Superior temporal gyrus (tissue), 1 donor: Measurements from ENCODE around the gene NEURL1B.

Experiments used
- DNase-seq: peaks from one replicate; pipeline ENCODE4 v3.0.0-alpha.2; 2016; ENCODE audit errors: extremely low spot score

The NEURL1B gene

DNA sequence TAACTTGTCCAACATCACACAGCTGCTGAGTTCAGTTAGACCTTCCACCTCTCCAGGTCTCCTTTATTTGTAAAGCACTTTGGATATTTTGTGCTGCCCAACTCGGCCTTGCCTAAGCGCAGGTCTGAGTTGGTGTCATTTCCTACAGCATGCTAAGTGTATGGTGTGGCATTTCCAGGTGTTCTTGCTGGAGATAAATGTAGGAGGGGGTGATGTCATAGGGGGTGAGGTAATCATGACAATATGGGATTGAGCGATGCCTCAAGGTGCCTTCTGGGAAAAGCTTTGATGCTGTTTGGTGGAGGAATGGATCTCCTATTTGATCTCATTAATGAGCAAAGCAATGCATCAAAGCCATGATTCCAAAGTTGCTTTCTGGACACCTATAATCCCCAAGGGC lies 32.3 kb upstream of the NEURL1B start:
- no peak for DNase-seq

DNA sequence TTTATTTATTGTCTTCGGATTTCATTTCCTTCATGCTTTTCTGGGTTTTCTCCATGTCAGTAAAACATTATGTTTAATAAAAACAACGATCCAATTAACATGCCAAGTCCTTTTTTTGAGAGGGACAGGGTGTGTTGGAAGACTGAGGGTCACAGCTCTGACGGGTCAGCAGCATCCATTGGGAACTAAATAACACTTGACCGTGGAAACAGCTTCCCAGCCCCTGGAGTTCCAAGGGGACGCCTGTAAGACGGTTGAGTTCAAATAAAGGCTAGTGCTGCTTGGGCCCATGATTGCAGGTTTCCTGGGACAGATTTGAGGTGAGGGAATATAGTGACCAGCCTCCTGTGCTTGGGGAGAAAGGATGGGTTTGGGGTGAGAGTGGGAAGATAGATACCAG lies 30.4 kb upstream of the NEURL1B start:
- no peak for DNase-seq

DNA sequence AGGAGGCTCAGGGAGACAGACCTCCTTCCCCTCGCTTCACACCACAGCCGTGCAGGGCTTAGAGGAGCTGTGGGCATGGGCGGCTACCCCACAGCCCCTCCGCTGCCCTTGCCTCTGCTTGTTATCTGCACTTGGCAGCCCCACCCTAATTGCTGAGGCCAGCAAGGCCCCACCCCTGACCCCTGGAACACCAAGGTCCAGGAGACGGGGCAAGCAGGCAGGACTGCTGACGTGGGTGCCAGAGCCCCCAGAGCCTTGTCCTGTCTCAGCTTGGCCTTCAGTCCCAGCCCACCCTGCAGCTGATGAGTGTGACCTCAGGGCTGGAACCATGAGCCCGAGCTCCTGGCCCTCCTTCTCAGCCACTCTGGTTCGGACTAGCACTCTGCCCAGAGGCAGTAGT lies 29.1 kb upstream of the NEURL1B start:
- no peak for DNase-seq

DNA sequence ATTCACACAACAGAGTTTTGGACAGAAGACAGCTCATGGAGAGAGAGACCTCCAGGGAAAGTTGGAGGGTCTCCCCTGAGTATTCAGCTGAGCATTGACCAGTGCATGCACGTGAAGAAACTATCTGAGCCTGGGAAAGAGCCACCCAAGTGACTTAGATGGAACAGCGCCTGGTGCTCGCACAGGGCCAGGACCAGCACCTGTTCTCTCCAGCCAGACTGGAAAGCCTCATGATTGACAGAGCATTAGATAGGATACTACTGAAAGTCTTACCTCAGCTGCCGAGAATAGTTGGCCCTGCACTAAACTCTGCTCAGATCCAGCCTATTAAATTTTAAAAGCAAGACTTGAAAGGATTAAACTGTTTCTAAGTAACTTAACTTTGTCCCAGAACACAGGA lies 28.3 kb upstream of the NEURL1B start:
- no peak for DNase-seq

DNA sequence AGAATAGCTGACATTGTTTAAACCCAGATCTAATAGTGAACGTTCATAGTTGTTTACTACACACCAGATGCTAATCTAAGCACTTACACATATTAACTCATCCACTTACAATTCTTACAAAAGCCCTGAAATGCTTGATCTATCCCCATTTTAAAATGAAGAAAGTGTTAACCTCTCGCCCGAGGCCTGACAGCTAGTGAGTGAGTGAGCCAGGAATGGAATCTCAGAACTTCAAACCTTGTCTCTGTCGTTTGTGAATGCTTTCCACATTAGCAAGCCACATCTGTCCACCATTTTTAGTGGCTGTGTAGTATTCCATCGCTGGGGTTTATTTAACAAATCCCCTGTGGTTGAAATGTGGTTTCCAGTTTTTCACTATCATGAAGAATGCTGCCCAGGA lies 24.9 kb upstream of the NEURL1B start:
- DNase-seq, result no peak

DNA sequence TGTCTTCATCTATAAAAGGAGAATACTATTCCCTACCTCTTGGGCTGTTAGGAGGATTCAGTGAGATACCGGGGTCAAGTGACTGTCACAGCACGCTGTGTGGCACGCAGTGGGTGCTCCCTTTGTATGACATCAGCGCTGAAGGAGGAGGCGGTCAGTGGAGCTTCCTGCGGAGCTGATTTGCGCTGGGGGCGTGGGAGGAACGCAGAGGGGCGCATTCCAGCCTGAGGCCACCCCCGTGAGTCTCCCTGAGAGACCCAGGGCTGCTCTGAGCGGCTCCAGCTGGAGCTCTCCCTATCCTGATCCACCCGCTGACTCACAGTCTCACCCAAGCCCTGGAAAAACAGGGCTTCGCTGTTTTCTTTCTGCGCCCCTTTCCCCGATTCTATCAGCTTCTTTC lies 24.3 kb upstream of the NEURL1B start:
- DNase-seq, result no peak

DNA sequence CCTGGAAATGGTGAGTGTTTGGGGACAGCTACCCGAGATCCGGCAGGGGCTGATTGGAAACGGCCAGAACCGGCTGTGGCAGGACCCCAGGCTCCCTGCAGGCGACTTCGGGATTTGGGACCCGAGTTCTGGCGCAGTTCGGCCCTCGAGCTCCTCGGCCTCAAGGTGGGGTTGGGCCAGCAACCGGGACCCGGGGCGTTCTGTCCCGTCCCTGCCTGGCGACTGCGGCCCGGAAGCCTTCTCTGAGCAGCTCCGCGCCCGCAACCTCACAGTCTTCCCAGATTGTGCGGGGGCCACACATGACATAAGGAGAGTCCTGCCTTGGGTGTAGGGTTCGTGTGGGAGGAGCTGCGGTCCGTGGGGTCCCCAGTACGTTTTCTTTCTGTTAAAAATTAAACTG lies 23.2 kb upstream of the NEURL1B start:
- no peak for DNase-seq

DNA sequence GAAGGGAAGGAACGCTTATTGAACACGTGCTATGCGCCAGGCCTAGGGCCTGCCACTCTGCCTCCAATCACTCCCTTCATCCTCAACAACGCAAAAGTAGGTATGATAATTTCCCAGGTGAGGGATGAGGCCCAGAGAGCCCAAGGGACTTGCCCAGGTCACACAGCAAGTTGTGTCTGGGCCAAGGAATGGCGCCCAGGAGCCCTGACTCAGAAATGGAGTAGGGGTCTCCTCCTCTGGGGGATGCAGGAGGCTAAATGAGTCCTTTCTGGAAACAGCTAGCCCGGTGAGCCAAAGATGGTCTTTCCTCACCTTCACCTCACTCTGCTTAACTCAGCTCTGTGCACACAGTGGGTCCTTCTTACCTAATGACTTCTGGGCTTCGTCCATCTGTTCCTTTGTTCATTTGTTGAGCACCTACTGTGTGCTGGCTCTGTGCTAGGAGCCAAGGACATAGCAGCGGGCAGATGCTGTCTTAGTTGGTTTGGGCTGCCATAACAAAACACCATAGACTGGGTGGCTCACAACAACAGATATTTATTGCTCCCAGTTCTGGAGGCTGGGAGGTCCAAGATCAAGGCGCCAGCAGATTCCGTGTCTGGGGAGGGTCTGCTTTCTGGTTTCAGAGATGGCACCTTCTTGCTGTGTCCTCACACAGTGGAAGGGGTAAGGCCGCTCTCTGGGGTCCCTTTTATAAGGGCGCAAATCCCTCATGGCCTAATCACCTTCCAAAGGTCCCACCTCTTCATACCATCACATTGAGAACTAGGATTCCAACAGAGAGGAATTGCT lies 22.3 kb upstream of the NEURL1B start:
- DNase-seq, result no peak

DNA sequence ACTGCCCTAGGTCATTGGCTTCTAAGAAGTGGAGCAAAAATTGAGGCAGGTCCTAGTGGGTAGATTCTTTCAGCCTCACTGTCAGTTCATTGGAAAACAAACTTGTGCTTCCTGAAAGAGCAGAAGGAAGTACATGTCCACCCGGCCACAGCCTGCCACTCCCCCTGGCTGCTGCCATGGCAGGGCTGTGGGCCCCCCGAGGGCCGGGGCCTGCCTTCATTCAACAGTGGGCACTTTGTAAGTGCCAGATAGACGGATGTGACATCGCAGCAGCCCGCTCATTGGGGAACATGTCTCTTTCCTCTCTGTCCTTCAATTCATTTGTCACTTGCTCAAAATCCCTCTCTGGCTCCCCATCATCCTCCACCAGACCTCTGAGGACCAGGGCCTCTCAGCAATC lies 20.6 kb upstream of the NEURL1B start:
- no peak for DNase-seq

DNA sequence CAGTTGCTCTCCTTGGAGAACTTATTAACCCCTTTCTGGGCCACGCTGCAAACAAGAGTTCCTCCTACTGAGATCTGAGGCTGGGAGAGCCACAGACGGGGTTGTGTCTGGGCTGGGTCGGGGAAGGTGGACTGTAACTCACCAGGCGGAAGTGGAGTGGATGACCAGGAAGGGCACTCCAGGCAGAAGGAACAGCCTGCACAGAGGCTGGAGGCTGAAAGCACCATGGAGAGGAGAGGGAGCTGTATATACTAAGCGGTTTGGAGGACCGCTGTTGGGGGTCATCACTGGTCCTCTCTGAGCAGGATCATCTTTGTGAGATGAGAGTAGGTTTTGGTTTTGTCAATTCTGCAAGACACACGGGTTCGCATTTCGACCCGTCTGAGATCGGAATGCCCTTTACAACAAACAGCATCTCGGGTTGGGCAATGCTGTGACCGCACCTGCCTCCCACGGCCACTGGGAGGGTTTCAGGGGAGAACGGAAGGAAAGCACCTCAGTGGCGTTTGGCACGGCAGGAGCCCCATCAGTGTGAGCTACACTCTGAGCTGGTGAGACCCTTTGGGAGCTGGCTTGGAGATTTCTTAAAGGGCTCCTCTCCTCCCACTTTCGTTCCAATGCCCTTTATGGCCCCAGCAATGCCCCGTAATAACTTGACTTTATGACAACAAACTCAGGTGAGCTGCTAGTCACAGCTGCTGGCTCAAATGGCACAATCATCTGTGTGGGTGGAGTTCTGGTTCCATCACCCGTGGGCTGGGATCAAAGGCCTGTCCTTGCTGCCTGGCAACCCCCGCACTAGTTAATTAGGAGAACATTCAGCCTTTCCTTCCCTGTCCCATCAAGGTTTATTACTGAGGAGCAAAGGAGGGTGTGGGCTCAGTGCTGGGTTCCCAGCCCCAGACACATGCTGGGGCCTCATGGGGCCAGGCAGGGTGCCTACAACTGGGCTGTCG lies 18.7 kb upstream of the NEURL1B start:
- DNase-seq, result no peak

DNA sequence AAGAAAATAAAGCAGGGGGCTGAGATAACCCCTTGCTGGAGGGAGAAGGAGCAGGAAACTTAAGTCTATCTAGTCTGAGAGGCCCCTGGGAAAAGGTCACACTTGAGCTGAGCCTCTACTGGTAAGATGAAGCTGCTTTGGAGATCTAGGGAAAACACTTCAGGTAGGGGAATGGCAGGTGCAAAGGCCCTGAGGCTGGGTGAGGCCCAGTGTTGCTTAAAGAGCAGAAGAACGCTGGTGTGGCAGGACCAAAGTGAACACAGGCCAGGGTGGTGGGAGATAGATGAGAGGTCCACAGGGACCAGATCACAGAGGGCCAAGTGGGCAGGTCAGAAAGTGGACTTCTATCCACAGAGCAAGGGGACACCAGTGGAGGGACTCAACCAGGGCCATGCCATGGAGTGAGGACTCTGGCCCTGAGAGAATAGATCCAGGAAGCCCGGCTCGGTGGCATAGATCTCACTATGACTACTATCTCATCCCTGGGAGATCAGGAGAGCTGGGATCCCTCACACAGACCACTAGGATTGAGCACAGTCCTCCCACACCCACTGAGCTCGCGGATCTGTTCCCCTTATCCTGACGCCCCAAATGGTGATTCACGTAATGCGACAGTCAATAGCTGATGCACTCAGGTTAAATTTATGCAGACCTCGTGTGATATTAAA lies 17.6 kb upstream of the NEURL1B start:
- no peak for DNase-seq

DNA sequence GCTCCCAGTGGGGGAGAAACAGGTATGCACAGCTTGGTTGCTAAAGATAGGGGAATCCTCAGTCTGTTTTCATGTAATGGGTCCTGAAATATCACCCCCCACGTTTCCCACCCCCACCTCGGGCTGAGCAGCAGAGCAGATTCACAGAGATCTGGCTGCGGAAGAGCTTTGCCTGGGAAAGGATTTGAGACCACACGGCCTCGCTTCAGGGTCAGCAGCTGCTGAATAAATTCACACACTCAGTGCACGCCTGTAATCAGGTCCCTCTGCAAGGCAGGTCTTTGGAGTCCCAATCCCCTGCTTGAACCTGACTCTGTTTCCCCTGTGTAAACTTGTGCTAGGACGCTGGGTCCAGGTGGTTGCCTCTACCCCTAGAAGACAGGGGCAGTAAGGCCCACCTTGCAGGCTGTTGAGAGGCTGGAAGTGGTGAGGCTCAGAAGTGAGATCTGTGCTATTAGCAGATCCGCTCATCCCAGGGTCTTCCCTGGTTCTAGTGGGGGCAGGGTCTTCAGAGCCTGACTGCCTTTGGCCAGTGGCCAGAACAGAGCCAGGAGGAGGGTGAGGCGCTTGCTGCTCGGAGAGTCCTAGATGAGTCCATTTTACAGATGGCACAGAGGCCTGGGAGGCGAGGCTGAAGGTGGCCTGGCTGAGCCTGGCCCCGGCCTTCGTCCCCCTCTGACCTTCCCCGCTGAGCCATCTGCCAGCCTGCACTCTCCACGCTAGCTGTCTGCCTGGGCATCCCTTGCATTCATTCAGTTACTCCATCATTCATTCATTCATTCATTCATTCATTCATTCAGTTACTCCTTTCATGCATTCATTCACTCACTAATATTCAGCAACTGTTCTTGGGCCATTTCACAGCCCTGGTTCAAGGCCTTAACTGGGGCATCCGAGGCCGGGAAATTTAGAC lies 16.7 kb upstream of the NEURL1B start:
- no peak for DNase-seq

DNA sequence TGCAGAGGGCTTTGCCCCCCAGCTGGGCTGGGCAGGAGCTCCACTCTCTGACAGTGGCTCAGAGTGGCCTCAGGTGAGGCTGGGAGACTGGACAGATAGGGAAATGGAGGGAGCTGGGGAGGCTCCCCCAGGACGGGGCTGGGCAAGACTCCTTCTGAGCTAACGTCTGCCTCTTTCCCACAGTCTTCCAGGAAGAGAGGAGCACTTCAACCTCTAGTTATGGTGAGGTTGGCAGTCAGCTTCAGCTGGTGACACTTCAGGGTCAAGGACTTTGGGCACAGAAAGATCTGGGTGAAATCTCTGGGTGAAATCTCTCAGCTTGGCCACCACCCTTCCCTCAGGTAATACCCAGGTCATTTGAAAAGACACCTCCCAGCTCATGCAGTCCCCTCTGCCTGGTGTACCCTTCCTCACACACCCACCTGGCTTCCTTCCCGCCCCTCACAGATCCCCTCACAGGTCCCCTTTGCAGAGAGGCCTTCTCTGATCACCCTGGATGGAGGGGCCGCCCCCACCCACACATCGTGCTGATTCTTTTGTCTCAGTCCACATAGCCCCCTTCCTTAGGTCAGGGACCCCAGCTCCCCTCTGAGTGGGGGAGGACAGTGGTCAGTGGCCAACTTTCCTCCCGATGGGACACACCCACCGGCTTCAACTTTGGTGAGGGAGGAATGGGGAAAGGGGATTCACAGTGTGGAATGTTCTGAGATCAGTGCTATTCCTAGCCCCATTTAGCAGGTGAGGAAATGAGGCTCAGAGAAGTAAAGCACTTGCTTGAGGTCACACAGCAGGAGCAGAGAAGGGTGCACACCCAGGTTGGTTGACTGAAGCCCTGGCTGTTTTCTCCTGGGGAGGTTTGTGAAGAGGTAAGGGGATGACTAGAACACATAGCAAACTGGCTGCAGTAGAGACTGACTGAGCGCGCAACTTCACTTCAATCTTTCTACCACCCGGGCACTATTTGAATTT lies 15.8 kb upstream of the NEURL1B start:
- DNase-seq, result no peak

DNA sequence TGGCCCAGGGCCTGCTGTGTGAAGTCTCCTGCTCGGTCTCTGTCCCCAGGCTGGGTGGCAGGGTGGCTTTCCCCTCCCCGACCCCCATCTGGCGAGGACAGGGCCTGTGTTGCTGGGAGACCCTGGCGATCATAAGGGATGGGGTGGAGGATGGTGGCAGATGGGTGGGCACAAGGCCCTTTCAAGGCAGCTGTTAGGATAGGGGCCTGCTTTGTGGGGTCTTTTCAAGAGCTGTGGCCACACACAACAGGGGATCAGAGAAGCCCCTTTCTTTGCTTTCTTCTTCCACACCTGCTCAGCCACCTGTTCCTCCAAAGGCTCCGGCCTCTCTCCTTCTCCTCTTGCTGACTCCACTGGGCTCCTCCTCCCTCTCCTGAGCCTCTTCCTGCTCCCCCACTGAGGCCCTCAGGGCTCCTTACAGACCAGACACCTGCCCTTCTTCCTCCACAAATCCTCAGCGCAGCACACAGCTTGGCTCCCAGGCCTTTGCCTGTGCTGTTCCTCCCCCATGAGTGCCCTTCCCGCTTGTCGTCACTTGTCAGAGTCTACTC lies 15.0 kb upstream of the NEURL1B start:
- no peak for DNase-seq

DNA sequence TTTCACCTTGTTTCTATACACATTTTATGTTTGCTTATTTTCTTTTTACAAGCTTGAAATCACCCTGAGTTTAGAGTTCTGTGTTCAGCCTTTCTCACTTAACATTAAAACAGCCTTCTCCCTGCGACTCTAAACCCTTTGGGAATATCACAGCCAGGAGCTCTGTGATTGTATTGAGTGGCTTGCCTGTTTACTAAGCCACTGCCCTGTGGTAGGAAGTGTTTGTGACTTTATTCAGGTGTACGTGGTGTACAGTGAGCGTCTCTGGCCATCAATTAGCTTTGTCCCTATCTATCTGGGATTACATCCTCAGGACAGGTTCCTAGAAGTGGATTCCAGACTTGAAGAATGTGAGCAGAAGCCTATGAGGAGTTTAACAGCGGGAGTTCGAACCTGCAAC lies 11.0 kb upstream of the NEURL1B start:
- no peak for DNase-seq

DNA sequence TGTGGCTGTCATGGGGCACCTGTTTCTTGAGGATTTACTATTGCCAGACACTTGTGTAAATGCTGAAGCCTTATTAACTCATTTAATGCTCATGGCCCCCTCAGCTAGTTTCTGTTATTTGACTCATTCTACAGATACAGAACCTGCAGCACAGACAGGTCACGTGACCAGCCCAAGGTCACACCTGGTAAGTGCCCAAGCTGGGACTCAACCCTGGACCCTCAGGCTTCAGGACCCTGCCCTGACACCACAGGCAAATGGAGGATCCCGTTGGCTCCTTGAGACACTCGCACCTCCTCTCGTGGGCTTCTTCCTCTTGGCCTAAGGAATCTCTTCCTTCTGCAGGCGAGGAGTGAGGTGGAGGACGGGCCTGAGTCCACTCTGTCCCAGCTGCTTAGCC lies 10.6 kb upstream of the NEURL1B start:
- no peak for DNase-seq

DNA sequence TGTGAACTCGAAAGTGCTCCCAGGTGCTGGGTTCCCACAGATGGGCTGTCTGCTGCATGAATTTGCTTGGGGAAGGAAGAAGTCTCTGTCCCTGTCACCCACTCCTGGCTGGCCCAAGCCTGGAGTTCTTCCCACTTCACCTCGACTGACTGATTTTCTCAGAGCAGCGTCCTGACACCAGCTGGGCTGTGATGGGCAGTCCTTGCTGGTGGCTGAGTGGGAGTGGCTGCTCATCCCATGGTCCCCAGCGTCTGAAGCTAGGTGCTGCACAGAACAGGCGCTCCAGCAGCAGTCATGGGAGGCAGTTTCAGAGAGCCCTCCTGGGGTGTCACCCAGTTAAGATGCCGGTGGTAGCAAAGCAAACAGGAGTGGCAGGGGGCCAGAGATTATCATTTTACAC lies 10.1 kb upstream of the NEURL1B start:
- DNase-seq, result no peak

DNA sequence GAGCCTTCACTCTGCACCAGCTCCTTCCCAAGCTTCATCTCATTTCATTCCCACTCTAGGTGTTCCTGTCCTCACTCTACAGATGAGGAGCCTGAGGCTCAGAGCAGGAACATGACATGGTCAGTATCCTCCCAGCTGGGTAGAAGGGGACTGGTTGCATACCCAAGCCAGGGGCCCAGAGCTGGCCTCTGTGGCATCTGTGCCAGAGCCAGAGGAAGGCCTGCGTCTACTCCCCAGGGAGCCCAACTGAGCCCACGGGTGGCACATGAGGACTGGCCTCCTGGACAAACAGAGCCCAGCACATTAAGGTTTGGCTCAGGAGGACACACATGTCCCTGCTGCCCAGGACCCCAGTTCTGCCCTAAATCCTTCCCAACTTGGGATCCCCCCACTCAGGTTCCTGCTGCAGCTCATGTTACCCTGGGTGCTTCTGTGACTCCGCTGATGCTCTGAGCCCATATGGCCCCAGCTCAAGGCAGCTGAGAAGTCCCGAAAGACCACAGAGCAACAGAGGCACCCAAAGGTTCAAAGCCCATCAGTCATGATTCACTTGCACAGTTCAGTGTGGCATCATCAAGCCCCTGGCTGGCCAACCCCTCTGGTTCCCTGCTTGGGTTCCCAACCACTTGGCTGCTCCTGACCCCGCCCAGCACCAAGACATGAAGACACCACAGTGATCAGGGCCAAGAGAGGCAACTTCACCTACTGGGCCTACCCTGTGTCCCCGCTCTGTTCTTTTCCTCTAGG lies 8.5 kb upstream of the NEURL1B start:
- no peak for DNase-seq

DNA sequence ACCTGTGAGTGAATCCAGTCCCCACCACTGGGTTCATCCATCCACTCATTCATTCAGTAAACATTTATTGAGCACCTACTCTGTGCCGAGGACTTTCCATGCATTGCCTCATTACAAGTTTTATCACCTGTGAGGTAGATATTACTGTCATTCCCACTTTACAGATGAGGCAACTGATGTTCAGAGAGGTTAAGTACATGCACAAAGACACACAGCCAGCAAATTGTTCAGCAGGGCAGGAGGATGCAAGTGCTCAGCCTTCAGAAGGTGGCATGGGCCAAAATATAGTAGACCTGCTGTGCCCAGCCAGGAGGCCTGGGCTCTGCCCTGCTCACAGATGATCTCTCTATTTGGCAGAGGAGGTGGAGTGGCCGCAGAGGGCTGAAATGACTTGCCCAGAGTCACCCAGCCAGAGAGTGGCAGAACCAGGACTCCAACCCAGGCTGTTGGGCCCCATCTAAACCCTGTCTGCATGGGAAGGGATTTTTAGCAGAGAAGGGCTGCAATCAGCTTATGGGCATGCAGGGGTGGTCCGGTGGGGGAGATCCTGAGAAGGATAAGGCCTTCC lies 7.6 kb upstream of the NEURL1B start:
- no peak for DNase-seq
